Right cardiac atrium (tissue), 5 donors: ENCODE results near the gene KCNQ4. TPM values are rescaled to one million over a fixed set of nuclear protein-coding genes. Genes with fewer than 3 reads are reported as not detected.

Experiments used
- ATAC-seq, 2 donors: fragments of 200-7000 bp; cut with Tn5 transposase; one replicate each; pipeline versions ENCODE4 v1.8.0 to v1.9.1; 2020; ENCODE audit warnings: moderate library complexity in 2 of 2, mild to moderate bottlenecking in 1 of 2
- DNase-seq, 3 donors: peaks; one replicate each; pipeline ENCODE4 v3.0.0-alpha.2; 2020
- H3K27ac ChIP-seq: one replicate; pipeline ENCODE4 v1.5.1; 2013; ENCODE audit warnings: mild to moderate bottlenecking, low read length, control low read depth, moderate library complexity
- H3K27me3 ChIP-seq: one replicate; pipeline ENCODE4 v1.6.1; 2013; ENCODE audit not compliant: control insufficient read depth, insufficient read depth
- H3K4me1 ChIP-seq: one replicate; pipeline ENCODE4 v1.6.1; 2013; ENCODE audit warnings: low read length; ENCODE audit not compliant: control insufficient read depth, insufficient read depth
- H3K4me3 ChIP-seq: one replicate; pipeline ENCODE4 v1.5.1; 2013; ENCODE audit warnings: low read length, control low read depth
- H3K9me3 ChIP-seq: one replicate; pipeline ENCODE4 v1.6.1; 2013; ENCODE audit warnings: low read length; ENCODE audit not compliant: control insufficient read depth
- WGBS: extraction: QIAGEN DNeasy Blood & Tissue Kit; methylation state at CpG from one replicate; pipeline ENCODE4 v1.1.7; 2013; 5-methylcytosine and 5-hydroxymethylcytosine counted together
- intact Hi-C, 4 donors: fragments of 100-400 bp; cut with DNase I; formaldehyde crosslinking; loops; one replicate each; pipeline versions ENCODE4 v1.11.0 to v1.14.0; 2022 to 2023
- polyA plus RNA-seq: library from polyadenylated mRNA; stranded (reverse); fragments of 200-250 nt; gene quantifications from one replicate; pipeline ENCODE4 v1.2.3, GENCODE V29; 2013
- total RNA-seq, 4 donors: library from RNA; stranded (reverse); fragmentation: NEBNext Ultra II Directional; extraction: Animal tissue kit (Norgen Biotek cat#: 25700); gene quantifications; one replicate each; pipeline ENCODE4 v1.2.1, GENCODE V29; 2021
- donor health status: healthy with polysubstance abuse.
- donor health status: DM: no; HTN: yes; CAD: no.
- donor health status: DM: no; HTN: no; CAD: no.
- donor health status: DM: no; HTN: yes; CAD: no; lungs with severe emphysema.
- donor health status: DM: yes; HTN: yes; CAD: no.

Gene KCNQ4
- total and polyA plus RNA-seq, 5 donors: 0.71 to 1.8 (median 0.96) TPM

DNA sequence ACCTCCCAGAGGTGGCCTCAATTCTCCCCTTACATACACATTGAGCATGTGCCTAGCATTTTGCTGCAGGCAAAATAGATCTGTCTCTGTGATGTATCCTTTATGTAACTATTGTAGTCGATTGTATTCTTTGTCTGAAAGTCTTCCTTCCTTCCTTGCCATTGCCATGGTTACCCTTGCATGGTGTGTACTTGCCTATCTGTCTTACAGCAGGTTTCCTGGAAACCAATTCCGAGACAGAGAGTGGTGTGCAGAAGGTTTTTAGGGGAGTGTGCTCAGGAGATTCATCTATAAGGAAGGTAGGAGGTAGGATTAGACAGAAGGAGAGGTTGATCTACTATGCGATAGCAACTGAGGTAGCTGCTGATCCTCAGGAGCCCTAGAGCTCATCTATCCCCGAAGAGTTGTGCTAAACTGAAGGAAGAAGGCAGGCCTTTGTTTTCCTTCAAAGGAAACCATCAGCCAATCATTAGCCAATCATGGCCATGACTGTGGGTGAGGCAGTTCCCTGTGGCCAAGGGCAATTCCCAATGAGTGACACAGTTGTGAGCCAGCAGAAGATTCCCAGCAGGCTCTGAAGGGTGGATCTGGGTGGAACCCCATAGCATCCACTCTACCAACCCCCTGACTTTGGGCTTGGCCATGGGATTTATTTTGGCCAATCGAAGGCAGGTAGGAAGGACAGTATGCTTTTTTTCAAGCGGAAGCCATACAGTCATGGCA lies 63.6 kb downstream of the KCNQ4 start:
- WGBS: 78% methylated on average over 6 of the region's 6 CpGs
- no peak overlapping the region for H3K27ac ChIP-seq
- H3K4me3 ChIP-seq: no peak overlapping the region
- H3K4me1 ChIP-seq: no peaks in the 10 kb centered on the region
- DNase-seq (no peak), ATAC-seq (no peak)
- no peaks in the 10 kb centered on the region for H3K27me3 ChIP-seq
- intact Hi-C loops: loop anchor here in 2 of 4 donors (5.0 to 10.0 kb wide), 3 partner anchors 82 to 222 kb away; no protein-coding TSS in a partner anchor
- peaks cover 2% of the 10 kb centered on the region for H3K9me3 ChIP-seq

DNA sequence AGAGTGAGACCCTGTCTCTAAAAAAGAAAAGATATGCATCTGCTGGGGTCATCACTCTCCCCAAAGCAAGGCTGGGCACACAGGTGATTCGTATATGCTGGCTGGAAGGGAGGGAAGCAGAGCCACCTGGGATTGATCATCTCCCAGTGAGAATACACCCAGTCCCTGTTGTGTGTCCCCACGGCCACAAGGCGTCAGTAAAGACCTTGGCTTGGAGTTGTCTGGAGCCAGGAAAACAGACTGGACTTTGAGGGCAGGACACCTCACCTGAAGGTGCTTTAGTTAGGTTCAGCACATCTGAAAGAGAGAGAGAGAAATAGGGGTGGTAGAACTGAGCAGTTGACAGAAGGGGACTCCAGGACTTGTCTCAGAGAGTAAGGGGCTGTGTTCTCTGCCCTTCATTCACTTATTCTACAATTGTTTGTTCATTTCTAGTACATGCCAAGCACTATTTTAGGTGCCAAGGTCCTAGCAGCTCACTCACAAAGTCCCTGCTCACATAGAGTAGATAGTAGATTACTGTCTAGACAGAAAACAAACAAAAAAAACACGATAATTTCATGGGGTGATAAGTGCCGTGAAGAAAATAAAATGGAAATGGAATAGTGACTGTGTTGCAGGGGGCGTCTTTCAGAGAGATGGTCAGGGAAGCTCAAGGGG lies 65.1 kb downstream of the KCNQ4 start:
- Histone ChIP-seq H3K4me3 (no peak overlapping the region), H3K9me3 (no peaks in the 10 kb centered on the region), H3K4me1 (no peaks in the 10 kb centered on the region), H3K27me3 (no peaks in the 10 kb centered on the region), H3K27ac (no peak overlapping the region)
- ATAC-seq (peak; percentile 73 to 76), DNase-seq (peak; percentile 59 to 84 (median 70))
- 46% methylated on average over 6 of the region's 6 CpGs for WGBS
- intact Hi-C loops: loop anchor here in 3 of 4 donors (2.0 to 10.0 kb wide), 4 partner anchors 84 to 224 kb away; no protein-coding TSS in a partner anchor

DNA sequence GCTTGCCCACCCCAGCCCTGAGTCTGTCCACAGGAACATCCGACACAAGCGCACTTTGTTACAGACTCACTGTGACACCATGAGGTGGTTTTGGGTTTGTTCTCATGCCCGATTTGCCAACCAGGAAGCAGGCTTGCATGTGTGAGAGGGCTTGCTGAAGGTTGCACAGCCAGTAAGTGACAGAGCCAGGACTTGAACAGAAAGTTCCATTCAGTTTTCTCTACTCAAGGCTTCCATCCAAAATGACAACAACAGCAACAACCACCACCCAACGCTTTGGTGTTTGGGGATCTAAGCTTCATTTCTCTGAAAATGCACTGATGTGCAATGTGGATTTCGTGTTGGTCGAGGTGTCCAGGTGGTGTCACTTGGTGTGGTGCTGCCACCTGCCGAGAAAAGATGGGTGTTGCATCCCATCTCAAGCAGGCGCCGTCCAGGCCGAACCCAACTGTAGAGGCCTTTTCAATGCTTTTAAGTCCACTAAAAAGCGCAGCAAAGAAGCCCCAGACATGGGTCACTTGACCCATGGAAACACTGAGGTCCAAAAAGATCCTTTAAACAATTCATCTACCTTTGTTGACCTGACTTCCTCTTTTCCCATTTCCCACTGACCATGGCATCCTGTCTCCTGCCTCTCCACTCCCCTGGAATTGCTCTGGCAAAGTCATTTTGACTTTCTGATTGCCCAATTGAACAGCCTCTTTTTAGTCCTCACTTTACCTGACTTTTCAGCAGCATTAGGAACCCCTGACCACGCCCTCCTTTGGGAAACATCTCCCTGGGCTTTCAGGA lies 66.4 kb downstream of the KCNQ4 start:
- peak; percentile 77 to 79 for ATAC-seq
- Histone ChIP-seq H3K4me1 (no peaks in the 10 kb centered on the region), H3K27me3 (no peaks in the 10 kb centered on the region), H3K27ac (no peak overlapping the region), H3K9me3 (no peaks in the 10 kb centered on the region), H3K4me3 (no peak overlapping the region)
- DNase-seq: peak; percentile 64 to 87 (median 85)
- 18% methylated on average over 12 of the region's 12 CpGs for WGBS
- intact Hi-C loops: loop anchor here (2.0 to 10.0 kb wide), 5 partner anchors 85 to 238 kb away; no protein-coding TSS in a partner anchor

DNA sequence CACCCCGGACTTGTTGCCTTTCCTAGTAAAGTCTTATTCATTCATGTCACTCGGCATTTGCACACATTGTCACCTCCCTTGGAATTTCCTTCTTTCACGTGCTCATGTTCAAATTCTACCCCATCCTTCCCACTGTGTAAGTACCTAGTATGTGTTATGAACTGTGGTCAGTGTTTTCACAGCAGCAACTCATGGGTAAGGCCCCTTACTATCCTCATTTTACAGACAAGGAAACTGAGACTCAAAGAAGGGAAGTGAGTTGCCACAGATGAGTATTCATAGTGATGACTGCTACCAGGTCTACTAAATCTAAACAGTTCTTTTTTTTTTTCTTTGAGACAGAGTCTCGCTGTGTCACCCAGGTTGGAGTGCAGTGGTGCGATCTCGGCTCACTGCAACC lies 68.1 kb downstream of the KCNQ4 start:
- Histone ChIP-seq H3K9me3 (no peaks in the 10 kb centered on the region), H3K4me1 (no peaks in the 10 kb centered on the region), H3K27me3 (no peaks in the 10 kb centered on the region), H3K27ac (no peak overlapping the region), H3K4me3 (no peak overlapping the region)
- DNase-seq (no peak), ATAC-seq (no peak)
- intact Hi-C loops: loop anchor here in 1 of 4 donors (2.0 to 5.0 kb wide), 2 partner anchors 101 to 239 kb away; no protein-coding TSS in a partner anchor
- 88% methylated on average over 6 of the region's 6 CpGs for WGBS

DNA sequence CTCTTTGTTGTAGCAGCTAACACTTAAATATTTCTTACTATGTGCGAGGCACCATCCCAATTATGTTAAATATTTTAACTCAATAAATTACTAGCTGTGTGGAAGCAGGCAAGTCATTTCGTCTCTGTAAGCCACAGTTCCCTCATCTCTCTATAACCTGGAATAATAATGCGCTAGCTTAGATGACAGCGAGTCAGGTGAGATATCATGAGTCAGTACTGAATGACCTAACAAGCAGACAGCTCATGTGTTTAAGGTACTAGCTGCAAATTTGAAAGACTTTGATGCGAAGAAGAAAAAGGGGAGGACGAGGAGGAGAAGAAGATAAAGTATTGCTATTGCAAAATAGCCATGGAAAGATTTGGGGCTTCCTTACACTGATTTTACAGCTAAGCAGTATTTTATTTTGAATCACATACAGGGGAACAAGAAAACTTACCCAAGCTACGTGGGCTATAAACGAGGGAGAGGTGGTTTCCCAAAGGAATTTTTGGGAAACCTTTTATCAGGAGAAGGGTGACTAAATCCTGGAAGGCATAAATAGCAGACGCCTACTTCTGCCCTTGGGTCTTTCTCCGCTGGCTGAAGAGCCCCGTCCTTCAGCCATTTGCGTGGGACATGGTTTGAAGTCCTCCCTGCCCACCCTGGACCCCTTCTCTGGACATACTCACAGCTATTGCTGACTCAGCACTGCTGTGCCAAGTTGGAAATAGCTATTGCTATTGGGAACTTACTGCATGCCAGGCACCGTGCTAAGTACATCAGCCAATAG lies 69.7 kb downstream of the KCNQ4 start:
- H3K9me3 ChIP-seq: no peaks in the 10 kb centered on the region
- ATAC-seq (no peak), DNase-seq (no peak)
- H3K27me3 ChIP-seq: no peaks in the 10 kb centered on the region
- H3K4me1 ChIP-seq: no peaks in the 10 kb centered on the region
- no peak overlapping the region for H3K4me3 ChIP-seq
- 69% methylated on average over 13 of the region's 13 CpGs for WGBS
- no peak overlapping the region for H3K27ac ChIP-seq
- intact Hi-C loops: loop anchor here in 1 of 4 donors (5.0 kb wide), 1 partner anchor 241 kb away; no protein-coding TSS in a partner anchor

DNA sequence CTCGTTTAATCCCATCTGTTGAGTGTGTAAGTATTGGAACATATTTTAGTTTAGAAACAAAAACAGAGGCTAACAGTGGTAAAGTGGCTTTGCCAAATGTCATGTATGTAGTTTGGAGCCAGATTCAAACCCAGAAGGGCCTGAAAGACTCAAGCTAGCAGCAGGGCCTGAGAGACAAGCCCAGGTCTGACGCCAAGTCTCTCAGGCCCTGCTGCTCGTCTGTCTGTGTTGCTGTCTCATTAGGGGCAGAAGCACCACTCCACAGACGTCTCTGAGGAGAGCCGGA lies 70.2 kb downstream of the KCNQ4 start:
- WGBS: 48% methylated on average over 5 of the region's 5 CpGs
- Histone ChIP-seq H3K4me1 (no peaks in the 10 kb centered on the region), H3K9me3 (no peaks in the 10 kb centered on the region), H3K4me3 (no peak overlapping the region), H3K27me3 (no peaks in the 10 kb centered on the region), H3K27ac (no peak overlapping the region)
- intact Hi-C loops: loop anchor here in 1 of 4 donors (5.0 kb wide), 1 partner anchor 242 kb away; no protein-coding TSS in a partner anchor
- DNase-seq (no peak), ATAC-seq (peak in 1 of 2 donors; percentile 30)

DNA sequence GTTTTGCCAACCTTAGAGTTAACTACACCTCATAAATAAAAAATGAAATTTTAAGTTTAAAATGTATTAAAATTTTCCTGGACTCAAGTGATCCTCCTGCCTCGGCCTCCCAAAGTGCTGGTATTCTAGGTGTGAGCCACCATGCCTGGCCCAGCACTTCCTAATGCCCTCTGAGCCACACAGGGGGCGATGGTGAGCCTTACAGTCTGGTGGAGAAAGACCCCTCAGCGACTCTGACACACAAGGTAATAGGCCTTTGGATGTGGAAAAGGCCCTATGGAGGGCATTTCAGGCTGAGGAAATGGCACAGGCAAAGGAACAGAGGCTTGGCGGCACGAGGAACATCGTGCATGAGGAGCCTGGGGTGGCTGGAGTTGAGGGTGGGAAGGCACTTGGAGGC lies 71.9 kb downstream of the KCNQ4 start:
- Histone ChIP-seq H3K9me3 (no peaks in the 10 kb centered on the region), H3K4me1 (peaks cover 4% of the 10 kb centered on the region), H3K4me3 (no peak overlapping the region), H3K27ac (no peak overlapping the region), H3K27me3 (no peaks in the 10 kb centered on the region)
- ATAC-seq (no peak), DNase-seq (no peak)
- WGBS: 88% methylated on average over 6 of the region's 6 CpGs
- intact Hi-C loops: no loop called here

DNA sequence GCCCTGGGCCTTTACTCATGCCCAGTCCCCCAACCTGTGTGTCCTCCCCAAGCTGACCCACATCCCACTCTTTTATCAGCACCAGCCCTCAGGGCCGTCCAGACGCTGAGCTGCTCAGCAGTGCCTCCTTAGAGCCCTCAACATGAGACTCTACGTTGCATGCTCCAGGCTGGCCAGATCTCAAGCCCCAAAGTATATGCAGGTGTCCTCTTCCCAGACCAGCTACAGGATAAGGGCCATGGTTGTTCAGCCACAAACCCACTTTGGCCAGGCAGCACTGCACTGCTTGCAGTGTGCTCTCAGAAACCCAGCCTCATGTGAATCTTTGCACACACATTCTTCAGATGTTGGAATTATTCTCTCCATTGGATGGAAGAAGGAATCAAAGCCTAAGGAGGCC lies 72.5 kb downstream of the KCNQ4 start:
- ATAC-seq (no peak), DNase-seq (no peak)
- H3K27me3 ChIP-seq: no peaks in the 10 kb centered on the region
- peaks cover 7% of the 10 kb centered on the region for H3K4me1 ChIP-seq
- 61% methylated on average over 3 of the region's 3 CpGs for WGBS
- no peaks in the 10 kb centered on the region for H3K9me3 ChIP-seq
- intact Hi-C loops: no loop called here
- no peak overlapping the region for H3K27ac ChIP-seq
- no peak overlapping the region for H3K4me3 ChIP-seq

DNA sequence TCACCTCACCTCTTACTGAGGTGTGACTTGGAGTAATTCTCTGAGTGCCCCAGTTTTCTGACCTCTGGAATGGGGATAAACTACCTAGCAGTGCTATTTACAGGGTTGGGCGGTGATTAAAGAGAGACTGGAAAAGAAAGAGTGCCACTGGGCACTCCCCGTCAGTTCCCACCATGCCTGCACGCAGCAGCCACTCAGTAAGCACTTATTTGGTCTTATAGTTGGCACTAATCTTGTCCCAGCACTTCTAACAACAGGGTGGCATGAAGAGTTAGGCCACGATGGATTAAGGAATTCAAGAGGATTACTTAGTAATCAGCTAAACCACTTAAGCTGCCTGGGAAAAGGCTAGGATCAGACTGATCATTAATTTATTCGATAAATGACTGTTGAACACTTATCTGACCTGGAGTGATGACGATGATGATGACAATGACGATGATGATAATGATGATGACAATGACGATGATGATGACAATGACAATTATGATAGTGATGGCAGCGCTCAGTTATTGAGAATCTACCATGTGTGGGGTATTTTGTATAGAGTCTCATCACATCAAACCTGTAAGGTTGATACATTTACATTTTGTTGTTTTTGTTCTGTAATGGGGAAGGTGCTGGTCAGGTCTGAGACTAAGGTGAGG lies 73.2 kb downstream of the KCNQ4 start:
- H3K27me3 ChIP-seq: no peaks in the 10 kb centered on the region
- intact Hi-C loops: no loop called here
- ATAC-seq (no peak), DNase-seq (no peak)
- no peak overlapping the region for H3K4me3 ChIP-seq
- no peaks in the 10 kb centered on the region for H3K9me3 ChIP-seq
- no peak overlapping the region for H3K27ac ChIP-seq
- WGBS: 85% methylated on average over 9 of the region's 9 CpGs
- H3K4me1 ChIP-seq: peaks cover 7% of the 10 kb centered on the region

DNA sequence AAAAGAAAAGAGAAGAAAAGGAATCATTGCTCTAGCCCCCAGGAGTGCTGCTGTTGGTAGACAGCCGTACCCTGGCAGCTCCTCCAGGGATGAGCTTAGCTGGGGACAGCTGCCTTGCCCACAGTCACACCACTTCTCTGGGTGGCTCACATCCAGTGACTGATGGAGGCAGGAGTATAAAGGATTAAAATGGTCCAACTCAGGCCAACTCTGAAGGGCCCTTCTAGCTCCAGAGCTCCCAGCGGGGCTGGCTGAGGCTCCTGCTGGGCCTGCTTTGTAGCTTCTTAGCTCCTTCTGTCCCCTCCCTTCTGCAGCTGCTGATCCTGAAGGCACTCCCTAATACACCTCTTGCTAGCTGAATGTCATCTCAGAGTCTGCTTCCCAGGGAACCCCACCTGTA lies 74.2 kb downstream of the KCNQ4 start:
- intact Hi-C loops: no loop called here
- H3K27ac ChIP-seq: no peak overlapping the region
- DNase-seq (no peak), ATAC-seq (no peak)
- peaks cover 7% of the 10 kb centered on the region for H3K4me1 ChIP-seq
- no peaks in the 10 kb centered on the region for H3K9me3 ChIP-seq
- H3K27me3 ChIP-seq: no peaks in the 10 kb centered on the region
- H3K4me3 ChIP-seq: no peak overlapping the region
- WGBS: 80% methylated on average over 2 of the region's 2 CpGs
